SK-N-SH treated with all-trans-retinoic acid at 6 μM for 48 hours (cell line): ENCODE data around the gene NECAB3.

Experiments
- ATAC-seq: fragments of 200-7000 bp; cut with Tn5 transposase; 3 replicates; pipeline ENCODE4 v1.9.1; 2020; ENCODE audit warnings: mild to moderate bottlenecking, moderate library complexity
- ARNTL ChIP-seq: fragments of 450-650 bp; formaldehyde crosslinking; IDR thresholded peaks from 2 replicates; pipeline ENCODE4 v1.5.0; 2020; ENCODE audit warnings: low read depth, mild to moderate bottlenecking, moderate library complexity, borderline replicate concordance
- BACH2 ChIP-seq: fragments of 250-450 bp; sonication (Bioruptor Pico); IDR thresholded peaks from 2 replicates; pipeline ENCODE4 v1.9.0; 2021; ENCODE audit warnings: mild to moderate bottlenecking, borderline replicate concordance
- CSDC2 ChIP-seq: fragments of 250-450 bp; sonication (Bioruptor Pico); IDR thresholded peaks from 2 replicates; pipeline ENCODE4 v1.5.0; 2020; ENCODE audit warnings: mild to moderate bottlenecking, moderate library complexity
- CSRNP3 ChIP-seq: fragments of 250-450 bp; sonication (Bioruptor Pico); IDR thresholded peaks from 2 replicates; pipeline ENCODE4 v1.5.1; 2021; ENCODE audit warnings: mild to moderate bottlenecking, moderate library complexity
- GLIS3 ChIP-seq: fragments of 250-450 bp; sonication (Bioruptor Pico); IDR thresholded peaks from 2 replicates; pipeline ENCODE4 v1.5.0; 2020; ENCODE audit warnings: mild to moderate bottlenecking, moderate library complexity
- ISL1 ChIP-seq: fragments of 250-450 bp; sonication (Bioruptor Pico); IDR thresholded peaks from 2 replicates; pipeline ENCODE4 v2.1.2; 2022; ENCODE audit warnings: mild to moderate bottlenecking, moderate library complexity
- OSR1 ChIP-seq: fragments of 250-450 bp; sonication (Bioruptor Pico); IDR thresholded peaks from 2 replicates; pipeline ENCODE4 v1.8.0; 2022; ENCODE audit warnings: moderate library complexity, mild to moderate bottlenecking, inconsistent platforms
- PPARA ChIP-seq: fragments of 250-450 bp; sonication (Bioruptor Pico); IDR thresholded peaks from 2 replicates; pipeline ENCODE4 v1.5.0; 2020; ENCODE audit warnings: mild to moderate bottlenecking, borderline replicate concordance
- SNAI2 ChIP-seq: fragments of 250-450 bp; sonication (Bioruptor Pico); IDR thresholded peaks from 2 replicates; pipeline ENCODE4 v1.5.0; 2020; ENCODE audit warnings: mild to moderate bottlenecking, moderate library complexity
- TCF4 ChIP-seq: fragments of 250-450 bp; sonication (Bioruptor Pico); IDR thresholded peaks from 2 replicates; pipeline ENCODE4 v1.8.0; 2021; ENCODE audit warnings: mild to moderate bottlenecking, moderate library complexity, borderline replicate concordance
- TOX ChIP-seq: fragments of 250-450 bp; sonication (Bioruptor Pico); IDR thresholded peaks from 2 replicates; pipeline ENCODE4 v1.8.0; 2021; ENCODE audit warnings: mild to moderate bottlenecking, moderate library complexity, borderline replicate concordance
- ZC3H10 ChIP-seq: fragments of 250-450 bp; sonication (Bioruptor Pico); IDR thresholded peaks from 2 replicates; pipeline ENCODE4 v1.5.1; 2021; ENCODE audit warnings: mild to moderate bottlenecking, moderate library complexity
- ZFP3 ChIP-seq: fragments of 250-450 bp; sonication (Bioruptor Pico); IDR thresholded peaks from 2 replicates; pipeline ENCODE4 v1.5.0; 2020; ENCODE audit warnings: mild to moderate bottlenecking, moderate library complexity
- ZNF565 ChIP-seq: fragments of 450-650 bp; formaldehyde crosslinking; conservative IDR thresholded peaks from 2 replicates; pipeline ENCODE4 v1.5.0; 2020; ENCODE audit warnings: low read depth, mild to moderate bottlenecking, moderate library complexity
- ZNF70 ChIP-seq: fragments of 450-650 bp; formaldehyde crosslinking; IDR thresholded peaks from 2 replicates; pipeline ENCODE4 v1.5.0; 2020; ENCODE audit warnings: mild to moderate bottlenecking, moderate library complexity
- TF ChIP-seq, protein P1 (sequence below): fragments of 250-450 bp; sonication (Bioruptor Pico); IDR thresholded peaks from 2 replicates; pipeline ENCODE4 v1.5.1; 2020; ENCODE audit warnings: low read depth, mild to moderate bottlenecking, moderate library complexity
- TF ChIP-seq, protein P2 (sequence below): fragments of 250-450 bp; sonication (Bioruptor Pico); IDR thresholded peaks from 2 replicates; pipeline ENCODE4 v1.8.0; 2021; ENCODE audit warnings: low read depth, mild to moderate bottlenecking, moderate library complexity, borderline replicate concordance
- TF ChIP-seq, protein P3 (sequence below): fragments of 250-450 bp; sonication (Bioruptor Pico); IDR thresholded peaks from 2 replicates; pipeline ENCODE4 v1.8.0; 2020; ENCODE audit warnings: mild to moderate bottlenecking, moderate library complexity, borderline replicate concordance
- TF ChIP-seq, protein P4 (sequence below): fragments of 250-450 bp; sonication (Bioruptor Pico); IDR thresholded peaks from 2 replicates; pipeline ENCODE4 v1.5.0; 2020; ENCODE audit warnings: mild to moderate bottlenecking, moderate library complexity

The NECAB3 gene

GRCh38 chr20:33669873-33670640 is 4.2 kb downstream of the NECAB3 start:
- TF ChIP-seq, protein P1, sequence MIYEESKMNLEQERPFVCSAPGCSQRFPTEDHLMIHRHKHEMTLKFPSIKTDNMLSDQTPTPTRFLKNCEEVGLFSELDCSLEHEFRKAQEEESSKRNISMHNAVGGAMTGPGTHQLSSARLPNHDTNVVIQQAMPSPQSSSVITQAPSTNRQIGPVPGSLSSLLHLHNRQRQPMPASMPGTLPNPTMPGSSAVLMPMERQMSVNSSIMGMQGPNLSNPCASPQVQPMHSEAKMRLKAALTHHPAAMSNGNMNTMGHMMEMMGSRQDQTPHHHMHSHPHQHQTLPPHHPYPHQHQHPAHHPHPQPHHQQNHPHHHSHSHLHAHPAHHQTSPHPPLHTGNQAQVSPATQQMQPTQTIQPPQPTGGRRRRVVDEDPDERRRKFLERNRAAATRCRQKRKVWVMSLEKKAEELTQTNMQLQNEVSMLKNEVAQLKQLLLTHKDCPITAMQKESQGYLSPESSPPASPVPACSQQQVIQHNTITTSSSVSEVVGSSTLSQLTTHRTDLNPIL (CRISPR knock-in tag): no peak
- TF ChIP-seq ARNTL (CRISPR knock-in tag): no peak
- TF ChIP-seq CSRNP3: no peak
- no peak for TF ChIP-seq GLIS3 (CRISPR knock-in tag)
- TF ChIP-seq CSDC2 (CRISPR knock-in tag): no peak
- TF ChIP-seq OSR1 (CRISPR knock-in tag): no peak
- TF ChIP-seq TOX: no peak
- TF ChIP-seq, protein P2, sequence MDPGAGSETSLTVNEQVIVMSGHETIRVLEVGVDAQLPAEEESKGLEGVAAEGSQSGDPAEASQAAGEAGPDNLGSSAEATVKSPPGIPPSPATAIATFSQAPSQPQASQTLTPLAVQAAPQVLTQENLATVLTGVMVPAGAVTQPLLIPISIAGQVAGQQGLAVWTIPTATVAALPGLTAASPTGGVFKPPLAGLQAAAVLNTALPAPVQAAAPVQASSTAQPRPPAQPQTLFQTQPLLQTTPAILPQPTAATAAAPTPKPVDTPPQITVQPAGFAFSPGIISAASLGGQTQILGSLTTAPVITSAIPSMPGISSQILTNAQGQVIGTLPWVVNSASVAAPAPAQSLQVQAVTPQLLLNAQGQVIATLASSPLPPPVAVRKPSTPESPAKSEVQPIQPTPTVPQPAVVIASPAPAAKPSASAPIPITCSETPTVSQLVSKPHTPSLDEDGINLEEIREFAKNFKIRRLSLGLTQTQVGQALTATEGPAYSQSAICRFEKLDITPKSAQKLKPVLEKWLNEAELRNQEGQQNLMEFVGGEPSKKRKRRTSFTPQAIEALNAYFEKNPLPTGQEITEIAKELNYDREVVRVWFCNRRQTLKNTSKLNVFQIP (CRISPR knock-in tag): no peak
- TF ChIP-seq, protein P3, sequence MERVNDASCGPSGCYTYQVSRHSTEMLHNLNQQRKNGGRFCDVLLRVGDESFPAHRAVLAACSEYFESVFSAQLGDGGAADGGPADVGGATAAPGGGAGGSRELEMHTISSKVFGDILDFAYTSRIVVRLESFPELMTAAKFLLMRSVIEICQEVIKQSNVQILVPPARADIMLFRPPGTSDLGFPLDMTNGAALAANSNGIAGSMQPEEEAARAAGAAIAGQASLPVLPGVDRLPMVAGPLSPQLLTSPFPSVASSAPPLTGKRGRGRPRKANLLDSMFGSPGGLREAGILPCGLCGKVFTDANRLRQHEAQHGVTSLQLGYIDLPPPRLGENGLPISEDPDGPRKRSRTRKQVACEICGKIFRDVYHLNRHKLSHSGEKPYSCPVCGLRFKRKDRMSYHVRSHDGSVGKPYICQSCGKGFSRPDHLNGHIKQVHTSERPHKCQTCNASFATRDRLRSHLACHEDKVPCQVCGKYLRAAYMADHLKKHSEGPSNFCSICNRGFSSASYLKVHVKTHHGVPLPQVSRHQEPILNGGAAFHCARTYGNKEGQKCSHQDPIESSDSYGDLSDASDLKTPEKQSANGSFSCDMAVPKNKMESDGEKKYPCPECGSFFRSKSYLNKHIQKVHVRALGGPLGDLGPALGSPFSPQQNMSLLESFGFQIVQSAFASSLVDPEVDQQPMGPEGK (CRISPR knock-in tag): no peak
- no peak for TF ChIP-seq ZC3H10 (CRISPR knock-in tag)
- TF ChIP-seq PPARA: no peak
- no peak for TF ChIP-seq SNAI2 (CRISPR knock-in tag)
- TF ChIP-seq ZFP3 (CRISPR knock-in tag): no peak
- TF ChIP-seq, protein P4, sequence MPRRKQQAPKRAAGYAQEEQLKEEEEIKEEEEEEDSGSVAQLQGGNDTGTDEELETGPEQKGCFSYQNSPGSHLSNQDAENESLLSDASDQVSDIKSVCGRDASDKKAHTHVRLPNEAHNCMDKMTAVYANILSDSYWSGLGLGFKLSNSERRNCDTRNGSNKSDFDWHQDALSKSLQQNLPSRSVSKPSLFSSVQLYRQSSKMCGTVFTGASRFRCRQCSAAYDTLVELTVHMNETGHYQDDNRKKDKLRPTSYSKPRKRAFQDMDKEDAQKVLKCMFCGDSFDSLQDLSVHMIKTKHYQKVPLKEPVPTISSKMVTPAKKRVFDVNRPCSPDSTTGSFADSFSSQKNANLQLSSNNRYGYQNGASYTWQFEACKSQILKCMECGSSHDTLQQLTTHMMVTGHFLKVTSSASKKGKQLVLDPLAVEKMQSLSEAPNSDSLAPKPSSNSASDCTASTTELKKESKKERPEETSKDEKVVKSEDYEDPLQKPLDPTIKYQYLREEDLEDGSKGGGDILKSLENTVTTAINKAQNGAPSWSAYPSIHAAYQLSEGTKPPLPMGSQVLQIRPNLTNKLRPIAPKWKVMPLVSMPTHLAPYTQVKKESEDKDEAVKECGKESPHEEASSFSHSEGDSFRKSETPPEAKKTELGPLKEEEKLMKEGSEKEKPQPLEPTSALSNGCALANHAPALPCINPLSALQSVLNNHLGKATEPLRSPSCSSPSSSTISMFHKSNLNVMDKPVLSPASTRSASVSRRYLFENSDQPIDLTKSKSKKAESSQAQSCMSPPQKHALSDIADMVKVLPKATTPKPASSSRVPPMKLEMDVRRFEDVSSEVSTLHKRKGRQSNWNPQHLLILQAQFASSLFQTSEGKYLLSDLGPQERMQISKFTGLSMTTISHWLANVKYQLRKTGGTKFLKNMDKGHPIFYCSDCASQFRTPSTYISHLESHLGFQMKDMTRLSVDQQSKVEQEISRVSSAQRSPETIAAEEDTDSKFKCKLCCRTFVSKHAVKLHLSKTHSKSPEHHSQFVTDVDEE (CRISPR knock-in tag): no peak
- no peak for TF ChIP-seq ZNF70 (CRISPR knock-in tag)
- TF ChIP-seq ZNF565 (CRISPR knock-in tag): no peak
- ATAC-seq: no peak

GRCh38 chr20:33669224-33669623 is 5.0 kb downstream of the NECAB3 start:
- TF ChIP-seq PPARA (no peak), TOX (no peak)
- TF ChIP-seq, protein P3 (CRISPR knock-in tag): no peak
- no peak for ATAC-seq

DNA sequence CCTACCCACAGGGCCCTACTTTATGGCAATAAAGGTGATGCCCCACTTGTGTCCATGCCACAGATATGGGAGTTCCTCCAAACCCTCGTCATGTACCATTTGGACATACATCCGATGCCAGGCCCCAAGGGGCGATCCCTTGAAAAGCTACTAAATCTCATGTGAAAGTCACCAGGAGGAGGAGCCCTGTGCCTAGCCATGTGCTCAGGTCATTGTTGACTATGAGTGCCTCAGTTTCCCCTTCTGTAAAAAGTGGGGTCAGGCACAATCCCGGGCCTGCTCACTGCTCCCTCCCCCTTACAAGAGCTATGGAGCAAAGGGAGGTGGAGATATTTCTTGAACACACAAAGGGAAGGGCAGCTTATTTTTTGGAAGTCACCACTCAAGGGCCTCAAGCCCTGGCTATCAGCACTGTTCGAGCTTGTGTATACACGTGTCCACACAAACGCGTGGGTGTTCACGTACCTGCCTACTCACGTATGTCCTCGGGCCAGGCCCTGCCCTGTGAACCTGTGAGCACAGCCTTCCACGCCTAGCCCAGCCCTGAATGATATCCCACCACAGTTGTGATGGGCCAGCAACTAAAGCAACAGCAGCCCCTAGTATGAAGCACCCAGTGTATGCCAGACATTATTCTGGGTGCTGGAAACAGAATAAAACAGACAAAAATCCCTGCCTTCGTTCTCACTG is 5.6 kb downstream of the NECAB3 start:
- ATAC-seq: no peak
- TF ChIP-seq TCF4 (CRISPR knock-in tag) (no peak), ZNF70 (CRISPR knock-in tag) (no peak), GLIS3 (CRISPR knock-in tag) (no peak), ISL1 (CRISPR knock-in tag) (no peak), BACH2 (CRISPR knock-in tag) (no peak), CSRNP3 (no peak)
- TF ChIP-seq, protein P4 (CRISPR knock-in tag): no peak
